ENCODE data around the gene CAPRIN1.

Gene CAPRIN1

DNA sequence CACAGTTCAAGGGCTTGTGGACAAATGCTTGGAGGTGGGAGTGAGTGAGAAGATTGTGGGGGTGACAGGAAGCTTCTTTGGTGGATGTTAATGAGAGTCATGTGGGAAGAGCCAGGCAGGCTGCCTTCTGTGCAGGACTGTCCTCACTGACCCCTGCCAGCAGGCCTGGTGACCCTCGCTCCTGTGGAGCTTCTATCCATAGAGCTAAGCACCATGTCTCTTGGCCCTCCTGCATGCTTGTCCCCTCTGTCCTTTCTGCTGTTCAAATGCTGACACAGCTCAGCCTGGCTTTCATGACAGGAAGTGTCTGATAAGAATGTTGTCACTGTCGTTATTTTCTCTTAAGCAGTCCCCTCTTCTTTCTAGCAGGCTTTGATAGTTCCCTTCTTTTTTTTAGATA is 91.5 kb downstream of the CAPRIN1 start:
- DNase-seq (ENCODE audit: low read depth): no peak

DNA sequence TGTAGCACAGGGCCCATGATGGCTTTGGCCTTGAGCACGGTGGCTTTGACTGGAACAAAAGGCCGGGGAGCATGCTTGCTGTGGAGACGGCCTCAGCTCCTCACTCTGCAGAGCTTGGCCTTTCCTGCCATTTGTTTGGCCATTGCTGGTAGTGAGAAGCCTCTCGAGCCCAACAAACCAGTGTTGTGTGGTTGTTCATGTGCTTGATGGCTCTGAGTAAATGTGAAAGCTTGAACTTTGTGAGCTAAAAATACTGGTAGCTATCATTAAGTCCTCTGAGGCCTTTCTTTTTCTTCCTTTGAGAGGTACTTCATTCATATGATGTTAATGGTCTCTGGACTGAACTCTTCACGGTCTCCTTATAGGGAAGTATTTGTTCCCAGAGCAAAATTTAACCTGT is 93.5 kb downstream of the CAPRIN1 start:
- no peak for DNase-seq (ENCODE audit: low read depth)

DNA sequence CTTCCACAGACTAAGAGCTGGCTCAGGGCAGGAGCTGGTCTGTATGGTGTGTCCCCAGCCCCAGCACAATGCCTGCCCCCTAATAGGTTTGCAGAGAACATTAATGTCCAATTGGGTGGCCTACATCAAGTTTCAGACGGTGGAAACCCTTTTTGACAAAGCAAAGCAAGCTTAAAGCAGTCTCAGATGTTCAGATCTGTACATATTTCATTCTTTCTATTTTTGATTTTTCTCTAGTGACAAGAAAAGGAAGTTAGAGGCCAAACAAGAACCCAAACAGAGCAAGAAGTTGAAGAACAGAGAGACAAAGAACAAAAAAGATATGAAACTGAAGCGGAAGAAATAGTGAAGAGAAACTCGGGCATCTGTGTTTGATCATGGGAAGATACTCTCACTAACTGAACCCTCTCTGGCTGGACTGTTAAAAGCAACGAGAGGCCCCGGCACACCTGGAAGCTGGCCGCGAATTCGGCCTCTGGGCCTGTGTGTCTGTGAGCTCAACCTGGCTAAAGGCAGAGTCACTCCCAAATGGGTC is 94.4 kb downstream of the CAPRIN1 start:
- no peak for DNase-seq (ENCODE audit: low read depth)

DNA sequence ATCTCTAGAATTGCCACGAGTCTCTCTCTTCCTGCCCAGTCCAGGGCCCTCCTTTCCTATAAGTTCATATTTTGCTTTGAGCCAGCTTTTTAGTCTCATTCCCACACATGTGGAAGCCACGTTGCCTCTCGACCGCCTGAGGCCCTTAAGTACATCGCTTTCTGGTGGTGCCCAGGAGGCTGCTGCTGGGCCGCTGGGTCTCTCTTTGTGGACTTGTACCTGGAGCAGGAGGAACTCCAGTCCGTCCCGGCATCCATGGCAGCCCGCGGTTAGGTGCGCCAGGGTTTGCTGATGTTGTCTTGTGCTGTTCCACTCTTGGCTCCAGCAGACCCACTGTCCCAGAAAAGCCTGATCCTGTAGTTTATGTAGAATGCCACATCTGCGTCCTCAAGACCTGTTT is 94.9 kb downstream of the CAPRIN1 start:
- no peak for DNase-seq (ENCODE audit: low read depth)

DNA sequence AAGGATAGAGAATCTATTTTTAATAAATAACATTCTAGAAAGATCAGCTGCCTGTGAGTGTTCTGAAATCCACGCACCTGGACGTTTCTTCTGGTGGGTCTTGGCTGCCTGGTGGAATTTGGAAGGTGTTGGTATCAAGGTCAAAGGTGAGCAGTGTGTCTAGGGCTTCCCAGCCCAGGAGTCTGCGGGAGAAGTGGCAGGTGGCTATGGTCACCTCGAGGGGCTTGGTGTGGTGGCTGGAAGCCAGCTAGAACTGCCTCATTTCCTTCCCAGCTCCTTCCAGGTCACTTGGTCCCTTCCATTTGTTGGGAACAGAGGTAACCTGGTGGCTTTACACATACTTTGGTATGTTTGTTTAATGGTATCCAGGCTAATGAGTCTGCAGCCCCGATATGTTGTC is 95.3 kb downstream of the CAPRIN1 start:
- DNase-seq (ENCODE audit: low read depth): no peak

DNA sequence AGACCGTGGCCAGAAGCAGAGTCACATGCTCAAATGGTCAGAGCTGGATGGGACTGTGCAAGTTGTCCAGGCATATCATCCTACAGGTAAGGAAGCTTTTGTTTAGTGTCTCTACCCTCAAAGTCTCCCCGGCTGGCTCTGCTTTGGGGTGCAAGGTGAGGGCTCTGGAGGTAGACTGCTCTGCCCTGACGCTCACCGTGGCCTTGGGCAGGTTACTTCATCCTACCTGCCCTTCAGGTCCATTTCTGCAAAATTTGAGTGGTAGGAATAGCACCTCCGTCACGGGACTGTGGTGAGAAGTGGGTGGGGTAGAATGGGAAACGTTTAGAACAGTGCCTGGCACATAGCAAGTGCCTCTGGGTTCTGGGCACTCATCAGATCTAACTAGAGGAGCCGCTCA is 96.0 kb downstream of the CAPRIN1 start:
- no peak for DNase-seq (ENCODE audit: low read depth)

GRCh38 chr11:34148504-34149165 is 97.1 kb downstream of the CAPRIN1 start:
- no peak for DNase-seq (ENCODE audit: low read depth)

- DNase-seq (ENCODE audit: low read depth): no peak
Observed at GRCh38 chr11:34149274-34149673, 97.7 kb downstream of the CAPRIN1 start.

DNA sequence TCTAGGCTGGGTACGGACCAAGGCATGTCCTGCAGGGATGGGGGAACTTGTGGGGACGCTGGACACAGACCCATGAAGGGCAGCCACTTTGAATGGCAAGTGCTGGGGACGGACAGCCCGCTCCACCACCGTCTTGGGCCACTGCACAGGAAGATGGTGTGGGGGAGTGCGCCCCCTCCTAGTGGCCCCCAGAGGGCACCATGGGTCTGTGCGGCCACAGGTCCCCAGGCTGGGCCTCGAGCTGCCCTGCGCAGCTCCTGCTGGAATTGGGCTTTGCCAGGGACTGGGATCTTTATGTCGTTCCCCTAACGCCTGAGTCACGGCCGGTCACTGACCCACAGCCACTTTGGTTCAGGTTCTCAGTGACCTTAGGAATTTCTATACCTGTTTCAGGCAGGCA is 98.3 kb downstream of the CAPRIN1 start:
- DNase-seq (ENCODE audit: low read depth): no peak

DNA sequence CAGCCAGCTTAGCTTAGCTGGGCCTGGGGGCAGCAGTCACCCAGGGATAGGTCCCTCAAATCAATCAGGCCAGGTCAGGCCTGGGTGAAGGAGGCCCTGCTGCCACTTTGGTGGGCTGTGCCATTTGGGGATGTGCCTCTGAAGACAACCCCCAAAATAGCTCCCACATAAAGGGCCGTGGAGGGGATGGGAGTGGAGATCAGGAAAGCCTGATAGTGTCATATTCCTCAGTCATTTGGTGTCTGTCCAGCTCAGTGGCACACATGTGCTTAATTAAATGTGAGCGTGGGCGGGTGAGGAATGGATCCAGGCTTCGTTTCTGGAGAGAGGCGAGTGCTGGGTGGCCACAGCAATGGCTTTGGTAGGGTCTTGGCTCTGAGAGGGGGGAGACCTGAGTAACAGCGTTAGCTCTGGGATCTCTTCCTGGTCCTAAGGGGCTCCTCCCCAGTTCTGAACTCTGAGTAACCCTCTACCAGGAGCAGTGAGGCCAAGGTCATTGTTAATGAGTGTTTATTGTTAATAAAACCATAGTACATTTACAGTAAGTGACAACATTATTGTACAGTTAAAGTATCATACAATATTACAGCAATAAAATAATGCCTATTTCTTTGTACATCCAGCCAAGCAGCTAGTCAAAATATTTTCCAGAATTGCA is 99.1 kb downstream of the CAPRIN1 start:
- DNase-seq (ENCODE audit: low read depth): no peak
